ENCODE data around the gene AFG1L. TPM values are rescaled to one million over a fixed set of nuclear protein-coding genes. Genes with fewer than 3 reads are reported as not detected.
A peak's percentile ranks its signal among the peaks of the same experiment; 100 is the strongest.

The AFG1L gene
- polyA plus RNA-seq, 1 of the 3 experiments (the other 2 are of a cell fraction), result 0.71 TPM

DNA sequence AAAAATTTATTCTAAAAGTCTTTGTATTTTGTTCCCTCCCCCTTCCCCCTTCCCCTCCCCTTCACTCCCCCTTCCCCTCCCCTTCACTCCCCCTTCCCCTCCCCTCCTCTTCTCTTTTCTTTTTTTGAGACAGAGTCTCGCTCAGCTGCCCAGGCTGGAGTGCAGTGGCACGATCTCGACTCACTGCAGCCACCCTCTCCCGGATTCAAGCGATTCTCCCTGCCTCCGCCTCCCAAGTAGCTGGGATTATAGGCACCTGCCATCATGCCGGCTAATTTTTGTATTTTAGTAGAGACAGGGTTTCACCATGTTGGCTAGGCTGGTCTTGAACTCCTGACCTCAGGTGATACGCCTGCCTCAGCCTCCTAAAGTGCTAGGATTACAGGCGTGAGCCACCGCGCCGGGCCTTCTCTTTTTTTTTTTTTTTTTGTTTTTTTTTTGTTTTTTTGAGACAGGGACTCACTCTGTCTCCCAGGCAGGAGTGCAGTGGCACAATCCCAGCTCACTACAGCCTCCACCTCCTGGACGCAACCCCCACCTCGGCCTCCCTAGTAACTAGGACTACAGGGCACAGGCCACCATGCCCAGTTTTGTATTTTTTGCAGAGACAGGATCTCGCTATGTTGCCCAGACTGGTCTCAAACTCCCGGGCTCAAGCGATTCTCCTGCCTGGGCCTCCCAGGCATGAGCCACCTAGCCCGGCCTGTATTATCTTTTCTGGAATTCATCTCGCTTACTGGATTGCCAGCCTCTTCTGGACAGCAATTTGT is 1.1 kb upstream of the AFG1L start:
- DNase-seq, result no peak
- H3F3A ChIP-seq (replicated peaks; ENCODE audit: insufficient read depth), result no peaks in the 10 kb centered on the region
- ChIA-PET CTCF (no interaction called here), POLR2A (interaction anchor here (2.1 kb wide), 1 partner anchor 33 kb away, joined by 12 read pairs; the partner anchor contains the start of gene SNX3)
- H3K36me3 ChIP-seq (replicated peaks in 1 of 2; ENCODE audit: control insufficient read depth in 1 of 2, insufficient read depth in 2 of 2, low read length in 1 of 2), result no peaks in the 10 kb centered on the region
- peak overlapping the region; percentile 81 for H3K4me2 ChIP-seq
- H3K27me3 ChIP-seq (ENCODE audit: insufficient read depth), result no peaks in the 10 kb centered on the region
- H3K79me2 ChIP-seq (ENCODE audit: insufficient read depth), result no peaks in the 10 kb centered on the region
- peak overlapping the region; percentile 93 for H2AFZ ChIP-seq (ENCODE audit: low read depth)
- no peak overlapping the region for H3K9ac ChIP-seq
- H3K4me1 ChIP-seq (ENCODE audit: control insufficient read depth in 1 of 2, insufficient read depth in 2 of 2, low read depth in 1 of 2, low read length in 1 of 2), result no peaks in the 10 kb centered on the region; a peak in 2 of 4 replicates
- peak overlapping the region; percentile 87 to 97; a peak in 2 of 4 replicates for H3K27ac ChIP-seq (ENCODE audit: low read depth in 2 of 2, low read length in 1 of 2)
- TF ChIP-seq GABPA (IDR thresholded peaks at IDR 0.05; ENCODE audit: low read depth), result no peak
- no peak for TF ChIP-seq TAF1 (IDR thresholded peaks at IDR 0.05; ENCODE audit: borderline replicate concordance, low read depth, low read length)
- TF ChIP-seq, protein P1, sequence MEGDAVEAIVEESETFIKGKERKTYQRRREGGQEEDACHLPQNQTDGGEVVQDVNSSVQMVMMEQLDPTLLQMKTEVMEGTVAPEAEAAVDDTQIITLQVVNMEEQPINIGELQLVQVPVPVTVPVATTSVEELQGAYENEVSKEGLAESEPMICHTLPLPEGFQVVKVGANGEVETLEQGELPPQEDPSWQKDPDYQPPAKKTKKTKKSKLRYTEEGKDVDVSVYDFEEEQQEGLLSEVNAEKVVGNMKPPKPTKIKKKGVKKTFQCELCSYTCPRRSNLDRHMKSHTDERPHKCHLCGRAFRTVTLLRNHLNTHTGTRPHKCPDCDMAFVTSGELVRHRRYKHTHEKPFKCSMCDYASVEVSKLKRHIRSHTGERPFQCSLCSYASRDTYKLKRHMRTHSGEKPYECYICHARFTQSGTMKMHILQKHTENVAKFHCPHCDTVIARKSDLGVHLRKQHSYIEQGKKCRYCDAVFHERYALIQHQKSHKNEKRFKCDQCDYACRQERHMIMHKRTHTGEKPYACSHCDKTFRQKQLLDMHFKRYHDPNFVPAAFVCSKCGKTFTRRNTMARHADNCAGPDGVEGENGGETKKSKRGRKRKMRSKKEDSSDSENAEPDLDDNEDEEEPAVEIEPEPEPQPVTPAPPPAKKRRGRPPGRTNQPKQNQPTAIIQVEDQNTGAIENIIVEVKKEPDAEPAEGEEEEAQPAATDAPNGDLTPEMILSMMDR (IDR thresholded peaks at IDR 0.05), result no peak
- TF ChIP-seq RFX5 (IDR thresholded peaks at IDR 0.05; ENCODE audit: low read length), result no peak
- TF ChIP-seq SIN3A (IDR thresholded peaks at IDR 0.05; ENCODE audit: borderline replicate concordance, low read depth, low read length), result no peak
- TF ChIP-seq MXI1 (IDR thresholded peaks at IDR 0.05; ENCODE audit: low read depth, low read length), result no peak
- TF ChIP-seq, protein P2, sequence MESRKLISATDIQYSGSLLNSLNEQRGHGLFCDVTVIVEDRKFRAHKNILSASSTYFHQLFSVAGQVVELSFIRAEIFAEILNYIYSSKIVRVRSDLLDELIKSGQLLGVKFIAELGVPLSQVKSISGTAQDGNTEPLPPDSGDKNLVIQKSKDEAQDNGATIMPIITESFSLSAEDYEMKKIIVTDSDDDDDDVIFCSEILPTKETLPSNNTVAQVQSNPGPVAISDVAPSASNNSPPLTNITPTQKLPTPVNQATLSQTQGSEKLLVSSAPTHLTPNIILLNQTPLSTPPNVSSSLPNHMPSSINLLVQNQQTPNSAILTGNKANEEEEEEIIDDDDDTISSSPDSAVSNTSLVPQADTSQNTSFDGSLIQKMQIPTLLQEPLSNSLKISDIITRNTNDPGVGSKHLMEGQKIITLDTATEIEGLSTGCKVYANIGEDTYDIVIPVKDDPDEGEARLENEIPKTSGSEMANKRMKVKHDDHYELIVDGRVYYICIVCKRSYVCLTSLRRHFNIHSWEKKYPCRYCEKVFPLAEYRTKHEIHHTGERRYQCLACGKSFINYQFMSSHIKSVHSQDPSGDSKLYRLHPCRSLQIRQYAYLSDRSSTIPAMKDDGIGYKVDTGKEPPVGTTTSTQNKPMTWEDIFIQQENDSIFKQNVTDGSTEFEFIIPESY (IDR thresholded peaks at IDR 0.05; ENCODE audit: borderline replicate concordance, low read depth), result no peak
- no peak for TF ChIP-seq YY1 (IDR thresholded peaks at IDR 0.05; ENCODE audit: low read depth)
- H3K9me3 ChIP-seq, result no peaks in the 10 kb centered on the region
- H3K9me2 ChIP-seq, result no peaks in the 10 kb centered on the region
- H3K4me3 ChIP-seq (ENCODE audit: low read depth in 2 of 2, low read length in 1 of 2), result peak overlapping the region; percentile 62 to 74
- 88% methylated on average over 19 of the region's 19 CpGs for WGBS (ENCODE audit: low lambda C conversion rate)
- H4K20me1 ChIP-seq (ENCODE audit: insufficient read depth), result no peaks in the 10 kb centered on the region

DNA sequence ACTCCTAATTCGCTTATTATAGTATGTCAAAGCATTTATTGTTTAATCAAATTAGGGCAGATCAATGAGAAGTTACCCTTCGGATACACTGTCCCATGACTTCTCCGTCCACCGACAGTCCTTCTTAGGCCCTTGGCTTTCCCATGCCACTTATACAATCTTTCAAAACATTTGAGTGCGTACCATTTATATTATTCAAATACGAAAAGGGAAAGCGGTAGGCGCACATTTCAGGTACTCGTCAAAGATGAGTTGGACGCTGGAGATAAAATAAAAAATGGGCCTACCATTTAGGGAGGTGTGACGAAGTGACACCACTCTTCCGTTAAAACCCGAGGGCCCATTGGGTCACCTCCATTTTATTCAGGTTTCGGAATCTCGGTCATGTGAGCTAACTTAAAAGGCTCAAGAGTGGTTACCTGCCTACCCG is 542 bp upstream of the AFG1L start:
- Histone ChIP-seq H3K9me3 (no peaks in the 10 kb centered on the region), H3K4me3 (ENCODE audit: low read depth in 2 of 2, low read length in 1 of 2) (peak overlapping the region; percentile 62 to 74), H3K27ac (ENCODE audit: low read depth in 2 of 2, low read length in 1 of 2) (peak overlapping the region; percentile 87 to 97), H4K20me1 (ENCODE audit: insufficient read depth) (no peaks in the 10 kb centered on the region), H3K79me2 (ENCODE audit: insufficient read depth) (no peaks in the 10 kb centered on the region), H3K4me2 (peak overlapping the region; percentile 81), H3K4me1 (ENCODE audit: control insufficient read depth in 1 of 2, insufficient read depth in 2 of 2, low read depth in 1 of 2, low read length in 1 of 2) (no peaks in the 10 kb centered on the region; a peak in 2 of 4 replicates), H2AFZ (ENCODE audit: low read depth) (peak overlapping the region; percentile 93), H3K27me3 (ENCODE audit: insufficient read depth) (no peaks in the 10 kb centered on the region), H3K36me3 (replicated peaks in 1 of 2; ENCODE audit: control insufficient read depth in 1 of 2, insufficient read depth in 2 of 2, low read length in 1 of 2) (no peaks in the 10 kb centered on the region), H3F3A (replicated peaks; ENCODE audit: insufficient read depth) (no peaks in the 10 kb centered on the region), H3K9ac (peak overlapping the region; percentile 82), H3K9me2 (no peaks in the 10 kb centered on the region)
- TF ChIP-seq FOXJ3 (CRISPR knock-in tag; IDR thresholded peaks at IDR 0.05) (no peak), SIN3A (IDR thresholded peaks at IDR 0.05; ENCODE audit: borderline replicate concordance, low read depth, low read length) (no peak), TAF1 (IDR thresholded peaks at IDR 0.05; ENCODE audit: borderline replicate concordance, low read depth, low read length) (no peak), EP300 (IDR thresholded peaks at IDR 0.05; ENCODE audit: borderline replicate concordance in 1 of 2, low read depth in 1 of 2, low read length in 1 of 2) (no peak), YY1 (IDR thresholded peaks at IDR 0.05; ENCODE audit: low read depth) (no peak), NRF1 (IDR thresholded peaks at IDR 0.05; ENCODE audit: low read depth, low read length) (no peak), SMC3 (IDR thresholded peaks at IDR 0.05; ENCODE audit: low read depth, low read length) (no peak), GABPA (IDR thresholded peaks at IDR 0.05; ENCODE audit: low read depth) (no peak), RFX5 (IDR thresholded peaks at IDR 0.05; ENCODE audit: low read length) (no peak), GATA2 (CRISPR knock-in tag; IDR thresholded peaks at IDR 0.05) (no peak), JUND (IDR thresholded peaks at IDR 0.05) (no peak)
- TF ChIP-seq, protein P3, sequence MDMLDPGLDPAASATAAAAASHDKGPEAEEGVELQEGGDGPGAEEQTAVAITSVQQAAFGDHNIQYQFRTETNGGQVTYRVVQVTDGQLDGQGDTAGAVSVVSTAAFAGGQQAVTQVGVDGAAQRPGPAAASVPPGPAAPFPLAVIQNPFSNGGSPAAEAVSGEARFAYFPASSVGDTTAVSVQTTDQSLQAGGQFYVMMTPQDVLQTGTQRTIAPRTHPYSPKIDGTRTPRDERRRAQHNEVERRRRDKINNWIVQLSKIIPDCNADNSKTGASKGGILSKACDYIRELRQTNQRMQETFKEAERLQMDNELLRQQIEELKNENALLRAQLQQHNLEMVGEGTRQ (IDR thresholded peaks at IDR 0.05; ENCODE audit: borderline replicate concordance, low read depth, low read length), result no peak
- TF ChIP-seq, protein P4, sequence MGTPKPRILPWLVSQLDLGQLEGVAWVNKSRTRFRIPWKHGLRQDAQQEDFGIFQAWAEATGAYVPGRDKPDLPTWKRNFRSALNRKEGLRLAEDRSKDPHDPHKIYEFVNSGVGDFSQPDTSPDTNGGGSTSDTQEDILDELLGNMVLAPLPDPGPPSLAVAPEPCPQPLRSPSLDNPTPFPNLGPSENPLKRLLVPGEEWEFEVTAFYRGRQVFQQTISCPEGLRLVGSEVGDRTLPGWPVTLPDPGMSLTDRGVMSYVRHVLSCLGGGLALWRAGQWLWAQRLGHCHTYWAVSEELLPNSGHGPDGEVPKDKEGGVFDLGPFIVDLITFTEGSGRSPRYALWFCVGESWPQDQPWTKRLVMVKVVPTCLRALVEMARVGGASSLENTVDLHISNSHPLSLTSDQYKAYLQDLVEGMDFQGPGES (IDR thresholded peaks at IDR 0.05; ENCODE audit: low read depth, low read length), result no peak
- TF ChIP-seq, protein P5, sequence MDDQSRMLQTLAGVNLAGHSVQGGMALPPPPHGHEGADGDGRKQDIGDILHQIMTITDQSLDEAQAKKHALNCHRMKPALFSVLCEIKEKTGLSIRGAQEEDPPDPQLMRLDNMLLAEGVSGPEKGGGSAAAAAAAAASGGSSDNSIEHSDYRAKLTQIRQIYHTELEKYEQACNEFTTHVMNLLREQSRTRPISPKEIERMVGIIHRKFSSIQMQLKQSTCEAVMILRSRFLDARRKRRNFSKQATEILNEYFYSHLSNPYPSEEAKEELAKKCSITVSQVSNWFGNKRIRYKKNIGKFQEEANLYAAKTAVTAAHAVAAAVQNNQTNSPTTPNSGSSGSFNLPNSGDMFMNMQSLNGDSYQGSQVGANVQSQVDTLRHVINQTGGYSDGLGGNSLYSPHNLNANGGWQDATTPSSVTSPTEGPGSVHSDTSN (IDR thresholded peaks at IDR 0.05), result no peak
- ChIA-PET CTCF (interaction anchor here (1.3 kb wide), 2 partner anchors 33 to 178 kb away, joined by 3 to 4 read pairs; partner anchors contain the start of gene SNX3), POLR2A (interaction anchor here (0.5 to 2.1 kb wide), 3 partner anchors 34 to 125 kb away, joined by 3 to 12 read pairs (median 4); partner anchors contain the start of gene SNX3)
- WGBS (ENCODE audit: low lambda C conversion rate), result 30% methylated on average over 16 of the region's 16 CpGs
- DNase-seq, result peak; percentile 18

Data from SK-N-SH (cell line).